ENCODE data around the gene IL2RG. TPM values are rescaled to one million over a fixed set of nuclear protein-coding genes. Genes with fewer than 3 reads are reported as not detected.

IL2RG gene
- total RNA-seq, 2 donors from 2014 or later, result 0.52 to 8.2 TPM

- Histone ChIP-seq H3K9me3 (no peaks in the 10 kb centered on the region), H3K4me3 (no peak overlapping the region), H3K27ac (no peak overlapping the region), H3K36me3 (replicated peaks in 1 of 2; ENCODE audit: insufficient read depth in 1 of 2, low read depth in 2 of 2) (peaks cover 0 to 2% of the 10 kb centered on the region in 2 donors), H3K27me3 (no peaks in the 10 kb centered on the region), H3K4me1 (peaks cover 3% of the 10 kb centered on the region)
- TF ChIP-seq POLR2A (IDR thresholded peaks at IDR 0.05) (no peak), CTCF (IDR thresholded peaks at IDR 0.05) (no peak)
- 15% methylated on average over 5 of the region's 6 CpGs; no CpG with 5 or more reads in 1 of the 2 donors for WGBS, 2 donors
- peak; percentile 49 to 70 (median 56) for DNase-seq
- ATAC-seq, result peak; percentile 63
- intact Hi-C loops (cut with DNase I), result no loop called here
Observed at GRCh38 chrX:71143508-71143907, 32.1 kb upstream of the IL2RG start.

GRCh38 chrX:71140440-71140839, 29.1 kb upstream of the IL2RG start:
- TF ChIP-seq POLR2A (IDR thresholded peaks at IDR 0.05) (no peak), CTCF (IDR thresholded peaks at IDR 0.05) (no peak)
- Histone ChIP-seq H3K27me3 (no peaks in the 10 kb centered on the region), H3K4me3 (no peak overlapping the region), H3K9me3 (no peaks in the 10 kb centered on the region), H3K4me1 (peaks cover 3% of the 10 kb centered on the region), H3K27ac (no peak overlapping the region), H3K36me3 (replicated peaks in 1 of 2; ENCODE audit: insufficient read depth in 1 of 2, low read depth in 2 of 2) (peaks cover 0 to 2% of the 10 kb centered on the region in 2 donors)
- 76 to 83% methylated on average over 2 to 4 of the region's 6 CpGs for WGBS, 2 donors
- no peak for ATAC-seq
- DNase-seq, result no peak
- intact Hi-C loops (cut with DNase I), result no loop called here

- H3K27ac ChIP-seq, result no peak overlapping the region
- H3K4me3 ChIP-seq, result no peak overlapping the region
- no peaks in the 10 kb centered on the region for H3K27me3 ChIP-seq
- H3K9me3 ChIP-seq, result no peaks in the 10 kb centered on the region
- 88% methylated on average over 4 of the region's 4 CpGs; no CpG with 5 or more reads in 1 of the 2 donors for WGBS, 2 donors
- H3K4me1 ChIP-seq, result peaks cover 16% of the 10 kb centered on the region
- intact Hi-C loops (cut with DNase I), result no loop called here
- DNase-seq (no peak), ATAC-seq (no peak)
- TF ChIP-seq POLR2A (IDR thresholded peaks at IDR 0.05) (no peak), CTCF (IDR thresholded peaks at IDR 0.05) (no peak)
- H3K36me3 ChIP-seq (replicated peaks in 1 of 2; ENCODE audit: insufficient read depth in 1 of 2, low read depth in 2 of 2), result peaks cover 0 to 6% of the 10 kb centered on the region in 2 donors
Observed at GRCh38 chrX:71131510-71131909, 20.1 kb upstream of the IL2RG start.

- no peak for TF ChIP-seq POLR2A (IDR thresholded peaks at IDR 0.05)
- TF ChIP-seq CTCF (IDR thresholded peaks at IDR 0.05), result peak; percentile 41 to 74 (median 68)
- H3K9me3 ChIP-seq, result no peaks in the 10 kb centered on the region
- 22 to 40% methylated on average over 9 to 18 of the region's 18 CpGs for WGBS, 2 donors
- intact Hi-C loops (cut with DNase I), result no loop called here
- H3K4me3 ChIP-seq, result no peak overlapping the region
- DNase-seq (peak; percentile 71 to 79 (median 72)), ATAC-seq (peak; percentile 93)
- H3K27ac ChIP-seq, result no peak overlapping the region
- peaks cover 16% of the 10 kb centered on the region for H3K4me1 ChIP-seq
- peaks cover 0 to 2% of the 10 kb centered on the region in 2 donors for H3K36me3 ChIP-seq (replicated peaks in 1 of 2; ENCODE audit: insufficient read depth in 1 of 2, low read depth in 2 of 2)
- H3K27me3 ChIP-seq, result no peaks in the 10 kb centered on the region
Observed at GRCh38 chrX:71128915-71129765, 17.8 kb upstream of the IL2RG start.
